K562 (cell line): ENCODE data around the gene OR10C1. TPM values are rescaled to one million over a fixed set of nuclear protein-coding genes. Genes with fewer than 3 reads are reported as not detected.

Experiments used
- CCNT2 ChIP-seq: IDR thresholded peaks from 2 replicates; pipeline ENCODE4 v1.6.1; 2011; ENCODE audit warnings: borderline replicate concordance, low read depth, mild to moderate bottlenecking, moderate library complexity, mixed read lengths, low read length; ENCODE audit not compliant: insufficient read length; ENCODE audit errors: extremely low read depth
- CHD4 ChIP-seq: fragments of 200-600 bp; sonication (generic); IDR thresholded peaks from 3 replicates; pipeline ENCODE4 v1.6.1; 2012; ENCODE audit warnings: low read depth, mild to moderate bottlenecking, mixed read lengths, low read length, inconsistent platforms; ENCODE audit not compliant: insufficient read depth, insufficient replicate concordance, poor library complexity, severe bottlenecking
- DNMT1 ChIP-seq: fragments of 450-650 bp; IDR thresholded peaks from 2 replicates; pipeline ENCODE4 v1.6.1; 2016; ENCODE audit warnings: antibody characterized with exemption, mild to moderate bottlenecking
- E2F3 ChIP-seq: fragments of 250-450 bp; sonication (Bioruptor Pico); IDR thresholded peaks from 2 replicates; pipeline ENCODE4 v1.4.0; 2020; ENCODE audit warnings: mild to moderate bottlenecking
- E2F5 ChIP-seq: sonication (generic); formaldehyde crosslinking; IDR thresholded peaks from 2 replicates; pipeline ENCODE4 v1.8.0; 2022; ENCODE audit warnings: mild to moderate bottlenecking, missing genetic modification reagents
- EGR1 ChIP-seq: fragments of 450-650 bp; conservative IDR thresholded peaks from 2 replicates; pipeline ENCODE4 v1.6.1; 2017; ENCODE audit warnings: mild to moderate bottlenecking
- NFATC3 ChIP-seq: fragments of 450-650 bp; IDR thresholded peaks from 2 replicates; pipeline ENCODE4 v1.6.1; 2017; ENCODE audit warnings: mild to moderate bottlenecking
- NFE2 ChIP-seq: IDR thresholded peaks from 2 replicates; pipeline ENCODE4 v1.6.1; 2014; ENCODE audit warnings: antibody characterized with exemption, low read depth
- NR2C1 ChIP-seq, 2 experiments: fragments of 450-650 bp; IDR thresholded peaks; 2 replicates each; pipeline ENCODE4 v1.6.1; 2017; ENCODE audit warnings: mild to moderate bottlenecking in 2 of 2, antibody characterized with exemption in 1 of 2, inconsistent platforms in 1 of 2, missing compliant biosample characterization in 1 of 2, missing genetic modification characterization in 1 of 2
- POLR2H ChIP-seq: IDR thresholded peaks from 2 replicates; pipeline ENCODE4 v1.6.1; 2016; ENCODE audit warnings: missing genetic modification characterization, low read depth, mild to moderate bottlenecking, control low read depth, missing compliant biosample characterization, moderate library complexity
- SIN3B ChIP-seq: fragments of 450-650 bp; IDR thresholded peaks from 2 replicates; pipeline ENCODE4 v1.6.1; 2017; ENCODE audit warnings: low read depth, mild to moderate bottlenecking, moderate library complexity
- SIRT6 ChIP-seq: IDR thresholded peaks from one replicate; pipeline ENCODE4 v1.6.1; 2012; ENCODE audit warnings: low read depth, mild to moderate bottlenecking, control low read depth, inconsistent platforms, low read length, moderate library complexity
- SMAD4 ChIP-seq: fragments of 250-450 bp; sonication (Bioruptor Pico); conservative IDR thresholded peaks from 2 replicates; pipeline ENCODE4 v1.8.0; 2021; ENCODE audit warnings: inconsistent platforms, mild to moderate bottlenecking, moderate library complexity
- SREBF2 ChIP-seq: sonication (generic); formaldehyde crosslinking; IDR thresholded peaks from 2 replicates; pipeline ENCODE4 v1.4.0; 2020; ENCODE audit warnings: mild to moderate bottlenecking, missing genetic modification reagents
- TBL1XR1 ChIP-seq, 2 experiments: IDR thresholded peaks; 2 replicates each; pipeline ENCODE4 v1.6.1; 2012; ENCODE audit warnings: improper control_type of control experiment in 2 of 2, low read length in 2 of 2, mild to moderate bottlenecking in 1 of 2
- TOE1 ChIP-seq, 2 experiments: fragments of 450-650 bp in 1 of 2; sonication (generic) in 1 of 2; formaldehyde crosslinking in 1 of 2; IDR thresholded peaks; 2 replicates each; pipeline versions ENCODE4 v1.7.1 to v1.8.0; 2016 to 2022; ENCODE audit warnings: borderline replicate concordance in 2 of 2, mild to moderate bottlenecking in 2 of 2, antibody characterized with exemption in 1 of 2, inconsistent platforms in 1 of 2, low read depth in 1 of 2, missing genetic modification reagents in 1 of 2, moderate library complexity in 1 of 2
- TRIM28 ChIP-seq: fragments of 450-650 bp; IDR thresholded peaks from 2 replicates; pipeline ENCODE4 v1.6.1; 2017
- ZBED1 ChIP-seq: IDR thresholded peaks from 2 replicates; pipeline ENCODE4 v1.6.1; 2014
- ZBTB7A ChIP-seq: IDR thresholded peaks from 2 replicates; pipeline ENCODE4 v1.6.1; 2011; ENCODE audit warnings: low read depth, mild to moderate bottlenecking, low read length, moderate library complexity, borderline replicate concordance; ENCODE audit not compliant: control insufficient read depth
- ZC3H4 ChIP-seq: sonication (generic); formaldehyde crosslinking; IDR thresholded peaks from 2 replicates; pipeline ENCODE4 v1.9.0; 2021; ENCODE audit warnings: missing genetic modification reagents, borderline replicate concordance
- ZNF165 ChIP-seq: fragments of 250-450 bp; sonication (Bioruptor Pico); IDR thresholded peaks from 2 replicates; pipeline ENCODE4 v1.4.0; 2020; ENCODE audit warnings: borderline replicate concordance
- ZNF583 ChIP-seq: fragments of 250-450 bp; sonication (Bioruptor Pico); IDR thresholded peaks from 2 replicates; pipeline ENCODE4 v1.4.0; 2020
- ZNF589 ChIP-seq: fragments of 200-800 bp; sonication (Bioruptor generic); IDR thresholded peaks from 2 replicates; pipeline ENCODE4 v1.6.1; 2016; ENCODE audit warnings: low read depth, missing genetic modification characterization, missing compliant biosample characterization
- ZNF76 ChIP-seq: fragments of 250-450 bp; sonication (Bioruptor Pico); IDR thresholded peaks from 2 replicates; pipeline ENCODE4 v1.4.0; 2020; ENCODE audit warnings: mild to moderate bottlenecking, moderate library complexity, borderline replicate concordance
- ZNF766 ChIP-seq: fragments of 200-800 bp; sonication (Bioruptor generic); conservative IDR thresholded peaks from 2 replicates; pipeline ENCODE4 v1.6.1; 2016; ENCODE audit warnings: missing genetic modification characterization, missing compliant biosample characterization
- ZZZ3 ChIP-seq: fragments of 450-650 bp; IDR thresholded peaks from 2 replicates; pipeline ENCODE4 v1.6.1; 2016; ENCODE audit warnings: antibody characterized with exemption, mild to moderate bottlenecking, moderate library complexity
- polyA plus RNA-seq, 8 experiments: library from polyadenylated mRNA; depleted of rRNA in 4 of 8; stranded (reverse) in 5 of 8; unstranded in 3 of 8; fragments of >200 nt; fragmentation: Nextera tagmentation in 2 of 8; fragmentation: Illumina TruSeq in 1 of 8; extraction: Ambion mirVana in 2 of 8; extraction: Trizol in 1 of 8; gene quantifications; 2 replicates each; pipeline versions ENCODE4 v1.2.1 to v1.2.3, GENCODE V29; 2011 to 2014; ENCODE audit warnings: inconsistent platforms in 1 of 8, missing spikeins in 1 of 8
- total RNA-seq, 7 experiments: library from RNA; depleted of rRNA in 6 of 7; stranded (reverse); fragments of >200 nt in 6 of 7; fragmentation: Illumina TruSeq in 2 of 7; extraction: Trizol in 2 of 7; gene quantifications; 2 replicates each; pipeline versions ENCODE4 v1.2.1 to v1.2.3, GENCODE V29; 2011 to 2021; ENCODE audit warnings: low replicate concordance in 1 of 7
- TF ChIP-seq, protein P1 (sequence below), 3 experiments: fragments of 200-800 bp in 1 of 3; sonication (Bioruptor generic) in 1 of 3; sonication (generic) in 1 of 3; formaldehyde crosslinking in 1 of 3; IDR thresholded peaks; 2 replicates each; pipeline versions ENCODE4 v1.6.1 to v1.8.0; 2016 to 2022; ENCODE audit warnings: mild to moderate bottlenecking in 2 of 3, missing compliant biosample characterization in 2 of 3, missing genetic modification characterization in 2 of 3, missing genetic modification reagents in 1 of 3
- TF ChIP-seq, protein P2 (sequence below): fragments of 450-650 bp; IDR thresholded peaks from 2 replicates; pipeline ENCODE4 v1.6.1; 2016; ENCODE audit warnings: low read depth, mild to moderate bottlenecking, moderate library complexity

Gene OR10C1
- total and polyA plus RNA-seq, 9 of the 15 experiments (the other 6 are each of a cell fraction or from before 2014, with no cell fraction given), result not detected

GRCh38 chr6:29490552-29490951, 51.4 kb downstream of the OR10C1 start (continued):
- TF ChIP-seq, protein P1, sequence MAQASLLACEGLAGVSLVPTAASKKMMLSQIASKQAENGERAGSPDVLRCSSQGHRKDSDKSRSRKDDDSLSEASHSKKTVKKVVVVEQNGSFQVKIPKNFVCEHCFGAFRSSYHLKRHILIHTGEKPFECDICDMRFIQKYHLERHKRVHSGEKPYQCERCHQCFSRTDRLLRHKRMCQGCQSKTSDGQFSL (CRISPR knock-in tag; IDR thresholded peaks at IDR 0.05), result no peak
- TF ChIP-seq, protein P1 (tag; IDR thresholded peaks at IDR 0.05), result no peak
- TF ChIP-seq POLR2H (no peak), SMAD4 (CRISPR knock-in tag) (peak; percentile 55), ZZZ3 (no peak), ZNF766 (peak; percentile 75), EGR1 (no peak), TRIM28 (no peak), CHD4 (no peak), TOE1 (IDR thresholded peaks at IDR 0.05; ENCODE audit: borderline replicate concordance) (no peak), TOE1 (CRISPR knock-in tag; IDR thresholded peaks at IDR 0.05; ENCODE audit: borderline replicate concordance, low read depth) (no peak), ZNF583 (no peak), SIN3B (no peak), E2F5 (no peak), ZNF589 (peak; percentile 84; the same call in 1 of the 2 replicates), SIRT6 (no peak), ZBTB7A (no peak; the same call in 1 of the 2 replicates), ZC3H4 (CRISPR knock-in tag) (no peak), ZBED1 (no peak), NR2C1 (IDR thresholded peaks at IDR 0.05) (no peak), NR2C1 (tag; IDR thresholded peaks at IDR 0.05) (no peak), DNMT1 (no peak), CCNT2 (peak; percentile 65), ZNF76 (CRISPR knock-in tag) (no peak), NFATC3 (no peak), NFE2 (peak; percentile 16; the same call in 1 of the 2 replicates), TBL1XR1 (IDR thresholded peaks at IDR 0.05; ENCODE audit: low read length in 2 of 2) (peak in 1 of 2 experiments; percentile 33; a peak in 1 of 4 replicates), E2F3 (CRISPR knock-in tag) (no peak), ZNF165 (CRISPR knock-in tag) (no peak), SREBF2 (no peak)
- TF ChIP-seq, protein P2, sequence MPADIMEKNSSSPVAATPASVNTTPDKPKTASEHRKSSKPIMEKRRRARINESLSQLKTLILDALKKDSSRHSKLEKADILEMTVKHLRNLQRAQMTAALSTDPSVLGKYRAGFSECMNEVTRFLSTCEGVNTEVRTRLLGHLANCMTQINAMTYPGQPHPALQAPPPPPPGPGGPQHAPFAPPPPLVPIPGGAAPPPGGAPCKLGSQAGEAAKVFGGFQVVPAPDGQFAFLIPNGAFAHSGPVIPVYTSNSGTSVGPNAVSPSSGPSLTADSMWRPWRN, result peak; percentile 88
